T-helper 22 cell (primary cell): Measurements from ENCODE around the gene PIP4K2A.
"Not testable (repeated sequence)": the region's sequence is repeated elsewhere in the genome, so short reads cannot be mapped to it uniquely, and the experiment has no call there.

Experiments
- DNase-seq: peaks from one replicate; pipeline ENCODE4 v3.0.0-alpha.2; 2020; ENCODE audit warnings: low read depth

PIP4K2A gene

DNA sequence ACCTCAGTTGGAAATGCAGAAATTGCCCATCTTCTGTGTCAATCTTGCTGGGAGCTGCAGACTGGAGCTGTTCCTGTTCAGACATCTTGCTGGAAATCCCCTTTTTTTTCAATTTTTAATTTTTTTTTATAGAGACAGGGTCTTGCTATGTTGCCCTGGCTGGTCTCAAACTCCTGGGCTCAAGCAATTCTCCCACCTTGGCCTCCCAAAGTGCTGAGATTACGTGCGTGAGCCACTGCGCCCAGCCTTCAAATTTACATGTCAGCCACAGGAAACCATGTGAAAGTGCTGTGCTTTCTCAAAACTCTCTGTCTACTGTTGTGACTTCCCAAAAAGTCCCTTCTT is 200.0 kb downstream of the PIP4K2A start:
- not testable (repeated sequence) for DNase-seq

DNA sequence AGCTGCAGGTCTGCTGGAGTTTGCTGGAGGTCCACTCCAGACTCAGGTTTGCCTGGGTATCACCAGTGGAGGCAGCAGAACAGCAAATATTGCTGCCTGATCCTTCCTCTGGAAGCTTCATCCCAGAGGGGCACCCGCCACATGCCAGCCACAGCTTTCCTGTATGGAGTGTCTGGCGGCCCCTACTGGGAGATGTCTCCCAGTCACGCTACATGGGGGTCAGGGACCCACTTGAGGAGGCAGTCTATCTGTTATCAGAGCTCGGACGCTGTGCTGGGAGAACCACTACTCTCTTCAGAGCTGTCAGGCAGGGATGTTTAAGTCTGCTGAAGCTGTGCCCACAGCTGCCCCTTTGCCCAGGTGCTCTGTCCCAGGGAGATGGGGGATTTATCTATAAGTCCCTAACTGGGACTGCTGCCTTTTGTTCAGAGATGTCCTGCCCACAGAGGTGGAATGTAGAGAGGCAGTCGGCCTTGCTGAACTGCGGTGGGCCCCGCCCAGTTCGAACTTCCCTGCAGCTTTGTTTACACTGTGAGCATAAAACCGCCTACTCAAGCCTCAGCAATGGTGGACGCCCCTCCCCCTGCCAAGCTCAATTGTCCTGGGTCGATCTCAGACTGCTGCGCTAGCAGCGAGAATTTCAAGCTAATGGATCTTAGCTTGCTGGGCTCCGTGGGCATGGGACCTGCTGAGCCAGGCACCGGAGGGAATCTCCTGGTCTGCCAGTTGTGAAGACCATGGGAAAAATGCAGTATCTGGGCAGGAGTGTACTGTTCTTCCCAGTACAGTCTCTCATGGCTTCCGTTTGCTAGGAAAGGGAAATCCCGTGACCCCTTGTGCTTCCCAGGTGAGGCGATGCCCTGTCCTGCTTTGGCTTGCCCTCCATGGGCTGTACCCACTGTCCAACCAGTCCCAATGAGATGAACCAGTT is 200.6 kb downstream of the PIP4K2A start:
- DNase-seq, result not testable (repeated sequence)

DNA sequence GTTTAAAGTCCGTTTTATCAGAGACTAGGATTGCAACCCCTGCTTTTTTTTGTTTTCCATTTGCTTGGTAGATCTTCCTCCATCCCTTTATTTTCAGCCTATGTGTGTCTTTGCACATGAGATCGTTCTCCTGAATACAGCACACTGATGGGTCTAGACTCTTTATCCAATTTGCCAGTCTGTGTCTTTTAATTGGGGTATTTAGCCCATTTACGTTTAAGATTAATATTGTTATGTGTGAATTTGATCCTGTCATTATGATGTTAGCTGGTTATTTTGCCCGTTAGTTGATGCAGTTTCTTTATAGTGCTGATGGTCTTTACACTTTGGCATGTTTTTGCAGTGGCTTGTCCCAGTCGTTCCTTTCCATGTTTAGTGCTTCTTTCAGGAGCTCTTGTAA is 202.4 kb downstream of the PIP4K2A start:
- not testable (repeated sequence) for DNase-seq

DNA sequence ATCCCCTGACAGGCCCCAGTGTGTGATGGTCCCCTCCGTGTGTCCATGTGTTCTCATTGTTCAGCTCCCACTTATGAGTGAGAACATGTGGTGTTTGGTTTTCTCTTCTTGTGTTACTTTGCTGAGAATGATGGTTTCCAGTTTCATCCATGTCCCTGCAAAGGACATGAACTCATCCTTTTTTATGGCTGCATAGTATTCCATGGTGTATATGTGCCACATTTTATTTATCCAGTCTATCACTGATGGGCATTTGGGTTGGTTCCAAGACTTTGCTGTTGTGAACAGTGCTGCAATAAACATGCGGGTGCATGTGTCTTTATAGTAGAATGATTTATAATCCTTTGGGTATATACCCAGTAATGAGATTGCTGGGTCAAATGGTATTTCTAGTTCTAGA is 206.2 kb downstream of the PIP4K2A start:
- not testable (repeated sequence) for DNase-seq

DNA sequence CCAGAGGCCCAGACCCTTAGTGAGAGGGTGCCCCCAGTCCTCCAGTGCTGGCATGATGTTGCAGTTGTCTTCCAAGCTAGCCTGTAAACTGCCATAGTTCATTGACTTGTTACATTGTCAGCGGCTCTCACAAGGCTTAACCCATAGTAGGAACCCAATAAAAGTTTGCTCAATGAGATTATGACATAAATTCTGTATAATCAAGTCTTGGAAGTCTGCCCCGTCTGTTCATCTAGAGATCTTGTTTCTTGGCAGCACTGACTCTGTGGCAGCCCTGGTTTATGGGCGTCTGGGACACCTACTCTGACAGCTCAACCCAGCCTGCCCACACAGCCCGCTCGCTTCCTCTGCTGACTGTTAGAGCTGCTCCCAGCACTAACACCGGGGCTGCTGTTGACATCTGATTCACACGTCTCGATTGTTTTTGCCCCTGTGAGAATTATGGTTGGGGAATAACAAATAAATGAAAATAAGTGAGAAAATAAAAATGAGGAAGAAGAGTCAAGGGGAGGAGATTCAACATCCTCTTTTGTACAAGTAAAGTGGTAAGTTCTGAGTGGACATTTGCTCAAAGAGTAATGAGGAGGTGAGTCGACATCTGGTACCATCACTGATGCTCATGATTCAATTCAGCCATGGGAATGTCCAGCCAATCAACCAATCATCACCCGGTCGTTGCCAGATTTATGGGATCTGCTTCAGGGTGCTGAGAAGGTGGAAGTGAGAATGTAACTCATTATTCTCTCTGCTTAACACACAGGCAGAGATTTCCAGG is 208.3 kb downstream of the PIP4K2A start:
- no peak for DNase-seq

DNA sequence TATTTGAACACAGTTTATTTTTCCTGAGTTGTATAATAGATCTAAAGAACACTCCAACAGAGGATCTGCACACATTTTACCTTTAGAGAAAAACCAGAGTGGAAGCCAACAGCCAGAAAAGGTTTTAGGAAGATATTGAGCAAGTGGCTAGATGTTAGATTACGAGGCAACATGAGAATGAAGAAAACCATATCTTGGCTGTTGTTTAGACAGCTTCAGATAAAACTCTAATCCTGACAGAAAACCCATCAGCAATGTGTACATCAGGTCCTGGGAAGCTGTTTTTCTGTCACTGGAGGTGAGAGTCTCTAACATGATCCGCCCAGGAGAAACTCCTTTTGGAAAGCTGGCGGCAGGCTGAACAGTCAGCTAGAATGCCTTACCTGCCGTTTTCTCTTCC is 209.6 kb downstream of the PIP4K2A start:
- DNase-seq, result no peak

DNA sequence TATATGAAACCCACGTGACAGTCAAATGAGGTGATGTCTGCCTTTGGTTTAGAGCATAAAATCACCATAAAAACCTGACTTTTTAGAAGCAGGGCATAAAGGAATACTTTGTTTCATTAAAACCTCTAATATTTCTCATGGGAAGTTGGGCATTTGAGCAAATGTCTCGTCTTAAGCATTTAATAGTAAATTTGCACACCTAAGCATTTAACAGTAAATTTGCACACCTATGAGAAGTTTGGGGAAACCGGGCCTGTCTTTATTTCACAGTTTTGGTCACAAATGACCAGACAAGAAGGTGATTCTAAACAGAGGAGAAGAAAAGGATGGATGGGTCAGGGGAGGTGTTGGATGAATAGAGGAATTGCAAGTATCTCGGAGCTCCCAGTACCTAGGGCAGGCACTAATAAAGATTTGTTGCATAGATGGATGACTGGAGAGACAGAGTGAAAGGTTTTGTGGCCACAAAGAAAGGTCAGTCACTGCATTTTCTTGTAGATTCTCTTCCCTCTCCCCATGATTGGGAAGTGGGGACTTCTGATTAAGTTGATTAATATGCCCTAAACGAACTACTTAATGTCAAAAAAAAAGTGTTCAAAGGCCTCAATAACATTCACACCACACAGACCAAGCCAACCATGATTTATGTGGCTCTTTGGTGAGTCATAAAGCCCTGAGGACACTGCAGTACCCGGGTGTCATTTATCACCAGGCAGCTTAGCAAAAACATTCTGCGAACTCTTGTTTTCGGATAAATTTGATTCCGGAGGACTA is 210.9 kb downstream of the PIP4K2A start:
- no peak for DNase-seq

DNA sequence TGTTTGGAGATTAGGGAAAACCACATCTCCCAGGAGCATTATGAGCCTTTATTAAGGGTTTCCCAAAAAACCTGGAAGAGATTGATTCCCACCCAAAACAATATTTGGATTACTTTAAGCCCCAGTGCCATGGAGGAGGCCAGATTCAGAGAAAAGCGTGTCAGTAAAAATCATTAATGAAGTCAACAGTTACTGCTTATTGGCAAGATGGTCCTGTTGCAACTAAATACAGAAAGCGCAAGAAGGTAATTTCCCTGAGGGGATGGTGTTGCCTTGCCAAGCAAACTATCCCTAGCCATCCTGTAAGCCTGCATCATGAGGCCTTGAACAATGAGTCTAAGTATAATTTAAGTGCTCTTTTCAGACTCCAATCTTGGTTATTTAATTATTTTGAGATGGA is 212.5 kb downstream of the PIP4K2A start:
- no peak for DNase-seq

DNA sequence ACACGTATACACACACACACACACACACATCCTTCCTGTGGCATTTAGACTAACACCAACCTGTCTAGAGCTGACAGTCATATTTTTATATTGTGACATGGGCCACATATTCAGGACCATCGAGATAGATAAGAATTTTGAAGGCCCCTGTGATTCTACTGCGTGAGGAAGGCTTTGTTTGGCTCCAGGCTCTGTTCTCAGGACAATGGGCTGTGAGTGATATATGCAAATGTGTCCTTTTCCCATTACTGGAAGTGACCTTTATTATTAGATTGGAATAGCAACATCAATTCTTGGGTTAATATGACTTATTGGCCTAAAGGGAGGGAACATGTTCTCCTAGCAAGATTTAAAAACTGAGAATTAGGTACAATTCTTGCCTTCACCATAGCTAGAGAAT is 213.0 kb downstream of the PIP4K2A start:
- DNase-seq, result no peak

DNA sequence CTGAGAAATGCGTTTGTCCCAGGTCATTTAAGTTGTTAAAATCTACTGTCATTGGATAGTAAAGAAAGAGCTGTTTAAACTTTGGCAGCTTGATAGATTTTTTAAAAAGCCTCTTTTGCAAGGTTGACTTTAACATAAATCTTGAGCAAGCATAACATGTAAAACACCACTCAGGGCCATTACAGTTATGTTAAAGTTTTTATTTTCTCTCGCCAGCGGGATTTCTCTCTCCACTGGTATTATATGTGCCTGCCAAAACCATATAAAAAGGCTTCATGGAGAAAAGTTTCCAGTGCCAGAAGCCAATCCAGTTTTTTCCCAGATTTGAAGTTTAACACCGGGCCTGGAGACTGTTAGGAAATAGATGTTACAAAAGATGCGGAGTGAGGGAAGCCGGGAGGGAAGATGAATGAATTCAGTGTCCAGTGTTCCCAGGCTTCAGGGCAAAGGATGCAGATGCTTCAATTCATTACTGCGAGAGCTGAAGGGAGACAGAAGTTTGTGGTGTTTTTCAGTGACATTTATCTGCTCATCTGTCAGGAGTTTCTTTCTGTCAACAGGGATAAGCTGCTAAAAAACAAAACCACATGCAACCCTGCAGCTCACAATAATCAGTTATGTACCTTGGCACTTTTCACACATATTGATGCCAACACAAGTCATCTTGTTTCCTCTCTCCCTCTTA is 213.6 kb downstream of the PIP4K2A start:
- no peak for DNase-seq

DNA sequence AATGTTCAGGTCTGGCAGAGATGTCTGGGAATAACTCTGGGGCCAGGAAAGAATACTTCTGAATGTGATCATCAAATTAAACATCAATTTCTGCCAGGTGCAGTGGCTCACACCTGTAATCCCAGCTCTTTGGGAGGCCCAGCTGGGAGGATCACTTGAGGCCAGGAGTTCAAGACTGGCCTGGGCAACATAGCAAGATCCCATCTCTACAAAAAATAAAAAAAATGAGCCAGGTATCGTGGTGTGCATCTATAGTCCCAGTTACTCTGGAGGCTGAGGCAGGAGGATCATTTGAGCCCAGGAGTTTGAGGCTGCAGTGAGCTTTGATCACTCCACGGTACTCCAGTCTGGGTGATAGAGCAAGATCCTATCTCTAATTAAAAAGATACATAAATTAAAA is 214.4 kb downstream of the PIP4K2A start:
- DNase-seq, result not testable (repeated sequence)

DNA sequence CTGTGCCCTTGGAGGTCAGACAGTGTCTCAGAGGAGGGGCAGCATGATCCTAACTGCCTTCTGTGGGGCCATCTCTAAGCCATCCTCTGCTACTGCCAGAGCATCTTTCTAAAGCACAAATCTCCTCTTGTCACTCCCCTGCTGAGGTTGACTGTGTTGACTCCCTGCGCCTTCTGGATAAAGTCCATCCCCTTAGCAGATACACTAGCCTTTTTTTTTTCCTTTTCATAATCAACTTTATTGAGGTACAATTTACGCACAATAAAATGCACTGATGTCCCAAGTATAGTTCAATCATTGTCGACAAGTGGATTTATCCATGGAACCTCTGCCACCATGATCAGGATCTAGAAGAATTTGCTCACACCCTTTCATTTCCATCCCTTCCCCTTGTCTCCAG is 219.0 kb downstream of the PIP4K2A start:
- DNase-seq, result no peak

DNA sequence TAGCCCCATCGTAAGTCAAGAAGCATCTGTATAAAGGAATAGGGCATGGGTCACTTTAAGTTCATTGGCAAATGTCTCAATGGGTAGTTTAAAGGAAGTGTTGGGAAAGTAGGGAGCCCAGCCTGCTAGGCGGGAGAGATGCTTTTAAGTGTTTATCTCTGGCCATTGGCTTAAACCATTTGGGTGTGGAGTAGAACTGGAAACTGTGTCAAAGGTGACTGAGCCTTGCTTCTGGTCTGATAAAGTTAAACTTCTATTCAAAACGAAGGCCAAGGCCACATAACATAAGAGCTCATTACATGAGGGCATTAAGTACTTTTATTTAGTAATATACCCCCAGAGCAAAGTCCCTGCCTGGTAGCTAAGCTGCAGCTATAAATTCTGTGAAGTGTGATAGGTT is 220.4 kb downstream of the PIP4K2A start:
- DNase-seq, result no peak

DNA sequence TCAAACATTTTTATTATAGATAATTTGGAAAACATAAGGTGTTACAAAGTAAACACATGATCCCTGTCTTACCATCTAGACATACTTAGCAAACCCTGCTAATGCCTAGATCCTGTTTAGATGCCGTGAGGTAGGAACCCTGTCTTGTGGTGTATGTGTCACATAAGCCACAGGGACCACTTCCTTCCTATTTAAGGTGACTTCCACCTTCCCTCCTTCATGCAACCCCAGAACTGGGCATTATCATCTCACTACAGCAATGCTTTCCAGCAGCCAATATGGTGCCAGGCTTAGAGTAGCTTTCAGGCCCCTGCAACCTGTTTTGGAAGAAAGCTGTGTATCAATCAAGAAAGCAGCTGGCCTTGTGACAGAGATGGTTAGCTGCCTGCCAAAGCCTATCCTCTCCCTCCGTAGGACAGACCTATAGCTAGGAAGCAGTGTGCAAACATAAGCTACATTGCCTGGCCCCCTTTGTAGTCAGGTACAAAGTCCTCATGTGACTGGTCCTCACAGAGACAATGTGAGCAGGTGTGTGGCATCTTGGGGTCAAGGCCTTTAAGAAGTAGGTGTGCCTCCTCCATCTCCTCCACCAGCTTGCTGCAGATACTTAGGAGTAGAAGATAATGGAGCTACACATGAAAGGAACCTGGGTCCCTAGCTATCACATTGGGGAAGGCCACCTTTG is 222.3 kb downstream of the PIP4K2A start:
- DNase-seq, result no peak

DNA sequence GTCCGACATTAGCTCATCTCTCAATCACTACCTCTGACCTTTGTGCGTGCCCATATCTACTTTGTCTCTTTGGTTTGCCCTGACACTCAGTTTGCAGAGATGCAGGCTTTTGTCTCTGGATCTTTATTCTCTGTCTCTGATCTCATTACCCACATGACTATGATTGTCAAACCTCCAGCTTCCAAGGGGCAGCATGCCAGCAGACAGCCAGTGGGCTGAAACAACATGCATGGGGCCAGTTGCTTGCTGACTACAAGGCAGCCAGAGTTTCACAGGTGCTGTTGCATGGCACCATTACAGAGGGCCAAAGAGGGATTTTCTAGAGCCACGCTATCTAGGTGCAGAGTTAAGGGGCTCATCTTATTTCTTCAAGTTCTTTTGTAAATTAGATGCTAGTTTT is 222.9 kb downstream of the PIP4K2A start:
- DNase-seq, result no peak

DNA sequence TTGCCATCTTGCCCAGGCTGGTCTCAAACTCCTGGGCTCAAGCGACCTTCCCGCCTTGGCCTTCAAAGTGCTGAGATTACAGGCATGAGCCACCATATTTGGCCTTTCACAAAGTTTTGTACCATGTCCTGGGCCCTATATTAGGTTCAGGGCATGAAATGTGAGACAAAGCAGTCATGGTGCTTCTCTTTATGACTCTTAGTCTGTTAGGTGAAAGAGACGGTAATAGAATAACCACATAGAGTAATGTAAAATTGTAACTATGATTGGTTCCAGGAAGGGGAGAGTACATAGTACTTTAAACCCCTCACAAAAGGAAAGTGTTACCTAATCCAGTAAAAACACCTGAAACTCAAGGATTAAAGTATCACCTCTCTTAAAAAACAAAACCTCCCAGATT is 224.4 kb downstream of the PIP4K2A start:
- no peak for DNase-seq

DNA sequence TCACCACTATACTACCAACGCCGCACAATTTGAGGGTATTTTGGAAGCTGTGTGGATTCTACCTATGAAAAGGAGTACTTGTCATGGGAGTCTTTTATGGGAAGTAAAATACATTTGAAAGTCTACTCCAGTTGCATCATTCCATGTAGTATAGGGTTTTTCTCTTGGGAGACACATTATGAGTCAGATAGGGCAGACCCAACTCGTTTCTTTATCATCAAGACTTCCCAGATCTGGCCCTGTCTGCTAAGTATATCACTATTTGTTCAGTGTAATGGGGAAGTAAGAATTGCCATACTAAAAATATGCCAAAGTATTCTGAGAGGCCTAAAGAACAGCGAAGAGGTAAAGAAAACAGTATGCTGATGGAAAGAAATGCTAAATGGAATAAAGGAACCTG is 224.9 kb downstream of the PIP4K2A start:
- no peak for DNase-seq

DNA sequence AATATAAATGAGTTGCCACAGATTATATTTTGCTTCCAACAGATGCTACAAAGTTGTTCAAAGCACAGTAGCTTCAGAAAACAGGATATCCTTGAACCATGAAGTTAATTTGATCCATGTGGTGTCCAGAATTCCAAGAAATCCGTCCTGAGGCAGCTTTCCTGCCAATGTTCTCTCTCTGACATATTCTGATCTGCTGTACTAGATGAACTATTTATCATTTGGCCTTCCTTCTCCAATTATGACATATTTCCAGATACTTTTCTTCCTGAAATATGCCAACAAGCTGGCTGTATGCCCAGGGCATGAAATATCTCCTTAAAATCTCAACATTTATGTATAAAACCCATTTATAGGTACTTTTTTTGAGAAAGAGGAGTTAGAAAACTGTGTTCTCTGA is 227.9 kb downstream of the PIP4K2A start:
- no peak for DNase-seq
